Left lung (tissue), 10 donors: Measurements from ENCODE around the gene ARHGAP26. TPM values are rescaled to one million over a fixed set of nuclear protein-coding genes. Genes with fewer than 3 reads are reported as not detected.

ENCODE experiments used
- ATAC-seq: fragments of 200-7000 bp; cut with Tn5 transposase; one replicate; pipeline ENCODE4 v1.9.1; 2020; ENCODE audit warnings: moderate library complexity
- DNase-seq, 4 donors: peaks; one replicate each; pipeline ENCODE4 v3.0.0-alpha.2; 2013 to 2020
- H3K27ac ChIP-seq, 2 donors: fragments of 200-600 bp; sonication (generic) in 1 of 2; one replicate each; pipeline versions ENCODE4 v1.5.0 to v1.8.0; 2020 to 2021
- H3K27me3 ChIP-seq, 2 donors: fragments of 200-600 bp; sonication (generic) in 1 of 2; one replicate each; pipeline versions ENCODE4 v1.5.0 to v1.8.0; 2020 to 2021
- H3K36me3 ChIP-seq, 2 donors: fragments of 200-600 bp; sonication (generic) in 1 of 2; one replicate each; pipeline versions ENCODE4 v1.5.0 to v1.8.0; 2020 to 2021
- H3K4me1 ChIP-seq, 2 donors: fragments of 200-600 bp; one replicate each; pipeline ENCODE4 v1.8.0; 2021
- H3K4me3 ChIP-seq, 2 donors: fragments of 200-600 bp; sonication (generic) in 1 of 2; one replicate each; pipeline versions ENCODE4 v1.5.0 to v1.8.0; 2020 to 2021; ENCODE audit warnings: mild to moderate bottlenecking in 1 of 2
- H3K9me3 ChIP-seq, 2 donors: fragments of 200-600 bp; sonication (generic) in 1 of 2; one replicate each; pipeline versions ENCODE4 v1.5.0 to v1.8.0; 2020 to 2021
- intact Hi-C, 2 donors: fragments of 100-400 bp; cut with DNase I; formaldehyde crosslinking; loops; one replicate each; pipeline versions ENCODE4 v1.11.2 to v1.14.2; 2022
- polyA plus RNA-seq, 6 donors: library from polyadenylated mRNA; unstranded; fragments of 120-200 nt; gene quantifications; one replicate each; pipeline ENCODE4 v1.2.1, GENCODE V29; 2013; ENCODE audit not compliant: insufficient read length in 6 of 6
- total RNA-seq, 2 donors: library from RNA; stranded (reverse); fragmentation: NEBNext Ultra II Directional; extraction: Animal tissue kit (Norgen Biotek cat#: 25700); gene quantifications; one replicate each; pipeline ENCODE4 v1.2.1, GENCODE V29; 2021
- TF ChIP-seq, protein P1 (sequence below), 2 donors: fragments of 200-600 bp; sonication (generic) in 1 of 2; IDR thresholded peaks; one replicate each; pipeline versions ENCODE4 v1.5.0 to v1.8.0; 2021; ENCODE audit warnings: antibody characterized with exemption in 2 of 2
- donor health status: DM: no; HTN: yes; CAD: no.
- donor health status: DM: no; HTN: no; CAD: no.

The ARHGAP26 gene
- total and polyA plus RNA-seq, 8 donors: 13.9 to 61.9 (median 14.9) TPM

DNA sequence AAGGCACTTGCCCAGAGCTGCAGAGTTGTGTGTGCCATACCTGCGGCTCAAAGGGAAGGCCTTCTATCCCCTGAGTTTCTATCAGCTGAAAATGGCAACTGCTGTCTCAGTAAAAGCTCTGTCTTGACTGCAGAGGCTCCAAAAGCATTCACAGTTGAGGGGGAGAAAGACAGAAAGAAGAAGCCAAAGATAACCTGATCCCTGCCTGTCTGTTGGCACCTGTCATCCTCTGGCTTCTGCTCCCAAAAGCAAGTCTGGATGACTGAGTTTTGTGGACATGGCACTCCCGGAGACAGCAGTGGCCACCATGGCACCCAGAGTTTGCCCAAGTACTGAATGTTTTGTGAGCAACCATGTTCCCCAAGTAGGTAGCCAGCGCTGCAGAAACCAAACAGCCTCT is 456.7 kb downstream of the ARHGAP26 start:
- Histone ChIP-seq H3K36me3 (peaks cover 0 to 23% of the 10 kb centered on the region in 2 donors), H3K27ac (no peak overlapping the region), H3K9me3 (no peaks in the 10 kb centered on the region), H3K4me3 (no peak overlapping the region), H3K4me1 (peaks cover 5 to 19% of the 10 kb centered on the region in 2 donors), H3K27me3 (no peaks in the 10 kb centered on the region)
- intact Hi-C loops: no loop called here
- DNase-seq (no peak), ATAC-seq (no peak)
- TF ChIP-seq, protein P1, sequence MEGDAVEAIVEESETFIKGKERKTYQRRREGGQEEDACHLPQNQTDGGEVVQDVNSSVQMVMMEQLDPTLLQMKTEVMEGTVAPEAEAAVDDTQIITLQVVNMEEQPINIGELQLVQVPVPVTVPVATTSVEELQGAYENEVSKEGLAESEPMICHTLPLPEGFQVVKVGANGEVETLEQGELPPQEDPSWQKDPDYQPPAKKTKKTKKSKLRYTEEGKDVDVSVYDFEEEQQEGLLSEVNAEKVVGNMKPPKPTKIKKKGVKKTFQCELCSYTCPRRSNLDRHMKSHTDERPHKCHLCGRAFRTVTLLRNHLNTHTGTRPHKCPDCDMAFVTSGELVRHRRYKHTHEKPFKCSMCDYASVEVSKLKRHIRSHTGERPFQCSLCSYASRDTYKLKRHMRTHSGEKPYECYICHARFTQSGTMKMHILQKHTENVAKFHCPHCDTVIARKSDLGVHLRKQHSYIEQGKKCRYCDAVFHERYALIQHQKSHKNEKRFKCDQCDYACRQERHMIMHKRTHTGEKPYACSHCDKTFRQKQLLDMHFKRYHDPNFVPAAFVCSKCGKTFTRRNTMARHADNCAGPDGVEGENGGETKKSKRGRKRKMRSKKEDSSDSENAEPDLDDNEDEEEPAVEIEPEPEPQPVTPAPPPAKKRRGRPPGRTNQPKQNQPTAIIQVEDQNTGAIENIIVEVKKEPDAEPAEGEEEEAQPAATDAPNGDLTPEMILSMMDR (IDR thresholded peaks at IDR 0.05): no peak

DNA sequence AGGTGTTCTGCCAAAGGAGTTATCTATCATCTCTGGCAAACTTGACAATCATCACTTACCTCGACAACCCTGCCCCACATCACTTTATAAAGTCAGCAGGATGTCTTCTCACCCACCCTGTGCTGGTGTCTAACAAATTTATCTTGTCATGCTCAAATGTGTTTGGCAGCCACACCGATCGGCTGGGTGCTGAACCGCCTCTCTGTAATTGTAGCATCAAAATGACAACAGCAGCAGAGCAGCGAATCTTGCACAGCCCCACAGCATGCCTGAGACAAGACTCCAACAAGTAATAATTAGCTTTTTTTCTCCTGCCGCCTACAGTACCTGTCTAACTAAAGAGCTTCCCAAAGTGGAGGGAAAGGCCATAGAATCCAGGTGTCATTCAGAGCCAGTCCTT is 457.1 kb downstream of the ARHGAP26 start:
- TF ChIP-seq, protein P1 (IDR thresholded peaks at IDR 0.05): no peak
- Histone ChIP-seq H3K9me3 (no peaks in the 10 kb centered on the region), H3K4me1 (peaks cover 5 to 16% of the 10 kb centered on the region in 2 donors), H3K36me3 (peaks cover 0 to 23% of the 10 kb centered on the region in 2 donors), H3K27ac (no peak overlapping the region), H3K4me3 (no peak overlapping the region), H3K27me3 (no peaks in the 10 kb centered on the region)
- ATAC-seq (no peak), DNase-seq (no peak)
- intact Hi-C loops: no loop called here

DNA sequence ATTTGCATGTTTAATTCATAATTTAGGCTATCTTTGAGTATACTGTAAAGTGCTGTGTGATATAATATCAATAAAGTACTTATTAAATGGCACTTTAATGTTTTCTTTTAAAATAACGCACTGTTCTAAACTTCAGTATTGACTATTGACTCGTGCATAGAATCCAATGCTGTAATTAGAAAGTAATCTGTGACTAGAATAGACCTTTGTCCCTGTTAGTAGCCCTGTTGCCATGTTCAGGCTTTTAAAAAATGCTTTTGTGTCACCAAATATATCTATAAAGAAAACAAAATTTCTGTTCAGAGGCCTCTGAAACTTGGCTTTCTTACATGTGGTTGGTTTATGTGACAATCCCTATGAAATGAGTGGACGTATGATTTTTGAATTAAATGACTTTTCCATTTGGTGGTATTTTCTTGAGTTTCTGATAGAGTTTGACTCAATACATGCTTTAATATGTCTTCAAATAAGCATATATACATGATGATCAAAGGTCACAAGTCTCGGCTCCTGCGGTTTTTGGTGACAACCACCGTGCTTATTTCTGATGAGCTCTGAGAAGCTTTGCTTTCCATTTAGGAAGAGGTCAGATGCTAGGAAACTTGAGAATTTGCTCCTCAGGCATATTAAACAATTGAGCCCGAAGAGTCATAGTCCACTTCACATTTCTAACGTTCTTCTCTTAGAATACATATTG is 458.6 kb downstream of the ARHGAP26 start:
- TF ChIP-seq, protein P1 (IDR thresholded peaks at IDR 0.05): no peak
- Histone ChIP-seq H3K27me3 (no peaks in the 10 kb centered on the region), H3K4me3 (no peak overlapping the region), H3K9me3 (no peaks in the 10 kb centered on the region), H3K36me3 (peaks cover 0 to 11% of the 10 kb centered on the region in 2 donors), H3K4me1 (peaks cover 0 to 7% of the 10 kb centered on the region in 2 donors), H3K27ac (no peak overlapping the region)
- DNase-seq (no peak), ATAC-seq (no peak)
- intact Hi-C loops: no loop called here

DNA sequence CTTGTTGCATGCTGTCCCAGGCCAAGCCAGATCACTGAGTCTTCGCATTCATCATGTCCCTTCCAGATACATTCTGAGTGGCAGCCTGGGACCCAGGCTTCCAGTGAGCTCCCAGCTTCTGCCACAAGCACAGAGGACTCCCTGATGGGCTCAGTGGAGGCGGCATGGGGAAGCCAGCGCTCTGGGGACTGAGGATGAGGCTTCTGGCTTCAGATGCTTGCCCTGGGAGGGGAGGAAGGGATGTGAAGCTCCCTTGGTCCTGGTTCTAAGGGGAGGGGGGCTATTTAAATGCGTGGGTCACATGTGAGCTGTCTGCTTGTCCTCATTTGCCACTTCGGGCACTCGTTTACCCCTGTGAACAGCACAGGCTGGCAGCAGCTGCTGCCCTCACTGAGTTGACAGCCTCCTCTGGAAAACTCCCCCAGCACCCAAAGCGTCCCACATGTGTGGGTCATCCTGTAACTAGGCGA is 459.3 kb downstream of the ARHGAP26 start:
- H3K4me1 ChIP-seq: peaks cover 0 to 7% of the 10 kb centered on the region in 2 donors
- H3K9me3 ChIP-seq: no peaks in the 10 kb centered on the region
- ATAC-seq (no peak), DNase-seq (no peak)
- intact Hi-C loops: no loop called here
- peaks cover 0 to 4% of the 10 kb centered on the region in 2 donors for H3K36me3 ChIP-seq
- H3K27me3 ChIP-seq: no peaks in the 10 kb centered on the region
- no peak overlapping the region for H3K4me3 ChIP-seq
- H3K27ac ChIP-seq: no peak overlapping the region
- TF ChIP-seq, protein P1 (IDR thresholded peaks at IDR 0.05): no peak

DNA sequence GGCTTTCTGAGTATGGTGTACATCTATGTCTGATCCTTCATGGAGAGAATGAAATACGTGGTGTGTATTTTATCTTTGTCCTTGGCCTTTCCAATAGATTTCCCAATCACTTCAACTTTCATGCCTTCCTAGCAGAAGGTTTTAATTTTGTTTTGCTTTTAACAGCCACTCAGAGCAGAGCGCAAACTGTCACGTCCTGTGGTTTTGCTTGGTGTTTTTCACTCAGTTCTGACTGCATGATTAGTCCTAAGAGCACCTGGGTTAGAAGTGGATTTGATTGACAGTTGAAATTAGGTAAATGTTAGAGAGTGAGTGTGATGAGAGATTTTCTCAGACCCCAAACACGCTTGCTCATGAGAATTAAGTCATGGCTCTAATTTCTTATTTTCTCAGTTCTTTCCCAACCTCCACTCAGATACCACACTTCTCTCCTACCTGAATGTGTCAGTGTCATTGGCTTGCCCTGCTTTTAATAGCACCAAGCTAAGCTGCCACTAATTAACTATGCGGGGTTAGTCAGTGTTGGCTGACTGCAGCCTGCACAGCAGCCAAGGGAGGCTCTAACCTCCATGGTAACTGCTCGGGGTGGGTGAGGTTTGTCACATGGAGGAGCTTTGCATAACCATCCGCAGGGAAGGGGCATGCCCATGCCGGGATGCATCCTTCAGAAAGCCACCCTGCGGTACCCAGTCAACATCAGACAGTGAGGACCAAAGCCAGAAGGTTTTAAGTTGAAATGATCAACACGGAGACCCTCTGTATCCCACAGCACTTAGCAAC is 459.9 kb downstream of the ARHGAP26 start:
- H3K27me3 ChIP-seq: no peaks in the 10 kb centered on the region
- H3K36me3 ChIP-seq: no peaks in the 10 kb centered on the region
- intact Hi-C loops: no loop called here
- TF ChIP-seq, protein P1 (IDR thresholded peaks at IDR 0.05): no peak
- H3K9me3 ChIP-seq: no peaks in the 10 kb centered on the region
- H3K4me1 ChIP-seq: peaks cover 0 to 7% of the 10 kb centered on the region in 2 donors
- ATAC-seq: peak; percentile 22
- DNase-seq: no peak
- H3K27ac ChIP-seq: no peak overlapping the region
- H3K4me3 ChIP-seq: no peak overlapping the region
